HG03558 (cell line): Measurements from ENCODE around the gene CAMTA2.
"Not testable (repeated sequence)": the region's sequence is repeated elsewhere in the genome, so short reads cannot be mapped to it uniquely, and the experiment has no call there.

Experiments
- ATAC-seq: cut with Tn5 transposase; IDR thresholded peaks from one replicate; pipeline ENCODE4 v1.9.1; 2021; ENCODE audit warnings: moderate number of reproducible peaks; ENCODE audit not compliant: unreplicated experiment; ENCODE audit errors: extremely low read depth

The CAMTA2 gene

DNA sequence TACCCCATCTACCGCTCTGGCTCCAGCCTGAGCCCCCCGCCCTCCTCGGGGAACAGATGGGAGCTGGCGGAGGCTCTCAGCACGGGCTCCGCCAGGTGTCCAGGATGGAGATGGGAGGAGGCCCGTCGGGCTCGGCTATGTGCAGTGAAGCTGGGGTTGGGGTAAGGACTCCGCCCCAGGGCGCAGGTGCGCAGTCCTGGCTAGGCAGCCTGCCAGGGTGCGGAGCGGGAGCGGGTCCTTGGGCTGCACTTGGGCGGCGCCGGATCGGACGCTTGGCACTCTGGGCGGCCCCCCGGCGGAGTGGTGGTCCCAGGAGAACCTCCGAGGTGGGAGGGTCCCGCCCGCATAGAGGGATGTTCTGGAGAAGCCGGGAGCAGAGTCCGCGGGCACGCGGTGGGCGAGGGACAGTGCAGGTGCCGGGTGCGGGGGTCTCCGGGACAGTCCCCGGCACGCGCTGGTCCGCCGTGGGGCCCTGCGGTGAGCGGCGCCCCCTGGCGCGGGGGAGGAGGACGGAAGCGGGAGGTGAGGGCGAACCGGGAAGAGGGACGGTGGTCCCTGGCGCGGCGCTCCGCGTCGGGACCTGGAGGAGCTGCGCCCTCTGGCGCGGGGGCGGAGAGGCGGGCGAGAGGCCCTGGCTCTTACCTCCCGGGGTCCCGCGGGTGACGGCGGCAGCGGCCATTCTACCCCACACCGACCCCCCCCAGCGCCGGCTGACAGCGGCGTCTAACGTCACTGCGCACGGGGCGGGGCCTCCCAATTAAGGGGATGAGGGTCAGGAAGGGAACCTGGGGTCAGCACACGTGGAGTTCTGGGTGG lies at the start of gene CAMTA2:
CAMTA2 (minus strand) TSS at position 725 of the 816 bp plus-strand sequence. CDS start 1,453 bp downstream, outside the sequence.
- no peak for ATAC-seq

DNA sequence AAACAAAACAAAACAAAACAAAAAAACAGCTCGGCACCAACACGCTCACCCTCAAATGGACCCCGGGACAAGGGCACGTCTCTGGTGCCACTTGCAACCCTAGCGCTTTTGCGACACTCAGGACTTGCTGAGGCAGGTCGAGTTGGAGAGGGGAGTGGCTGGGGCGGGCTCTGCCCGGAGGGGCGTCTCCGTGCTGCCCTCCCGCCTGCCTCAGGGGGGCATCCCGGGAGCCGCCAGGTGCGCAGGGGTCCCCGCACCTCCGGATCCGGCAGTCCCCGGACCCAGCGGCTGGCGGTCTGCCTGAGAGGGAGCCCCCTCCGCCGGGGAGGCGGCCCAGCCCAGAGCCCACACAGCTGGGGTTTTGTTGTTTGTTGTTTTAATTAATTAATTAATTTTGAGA lies 47.8 kb upstream of the CAMTA2 start, which contains the start of gene SLC52A1:
SLC52A1 (minus strand) TSS at position 112 of the 400 bp plus-strand sequence. CDS start 820 bp downstream, outside the sequence.
- ATAC-seq: no peak

DNA sequence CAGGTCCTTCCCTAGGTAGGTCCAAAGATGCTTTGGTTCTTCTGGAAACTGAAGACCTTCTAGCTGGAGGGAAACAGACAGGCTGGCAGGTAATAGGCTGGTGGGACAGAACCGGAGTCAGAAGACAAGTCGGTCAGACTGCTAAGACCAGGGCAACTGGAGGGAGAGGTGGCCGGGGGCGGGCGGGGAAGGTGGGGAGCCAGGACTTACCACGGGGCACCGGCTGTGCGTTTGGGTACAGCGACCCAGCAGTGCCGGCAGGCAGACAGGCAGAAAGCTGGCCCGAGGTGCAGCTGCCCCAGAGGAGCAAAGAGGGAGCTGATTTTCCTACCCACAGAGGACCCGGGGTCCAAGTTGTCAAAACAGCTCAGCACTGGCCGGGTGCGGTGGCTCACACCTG lies 47.2 kb upstream of the CAMTA2 start:
- no peak for ATAC-seq

DNA sequence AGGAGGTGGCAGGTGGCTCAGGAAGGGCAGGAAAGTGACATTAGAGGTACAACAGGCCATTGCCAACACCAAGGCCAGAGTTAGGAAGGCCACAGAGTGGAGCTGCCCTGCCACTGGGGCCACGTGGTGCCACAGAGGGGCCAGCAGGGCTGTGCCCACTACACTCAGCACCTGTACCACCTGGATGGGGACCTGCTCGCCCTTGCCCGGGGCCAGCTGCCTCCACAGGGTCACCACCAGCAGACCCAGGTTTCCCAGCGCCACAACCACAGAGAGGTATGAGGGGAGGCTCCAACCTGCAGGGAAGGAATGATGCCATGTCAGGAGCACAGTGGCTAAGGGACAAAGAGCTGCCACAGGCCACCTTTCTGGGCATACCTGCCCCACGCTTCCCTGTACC lies 46.6 kb upstream of the CAMTA2 start:
- no peak for ATAC-seq

- ATAC-seq: no peak
Measured at GRCh38 chr17:5033352-5034015, 46.0 kb upstream of the CAMTA2 start.

- no peak for ATAC-seq
Measured at GRCh38 chr17:5032865-5033264, 45.4 kb upstream of the CAMTA2 start.

DNA sequence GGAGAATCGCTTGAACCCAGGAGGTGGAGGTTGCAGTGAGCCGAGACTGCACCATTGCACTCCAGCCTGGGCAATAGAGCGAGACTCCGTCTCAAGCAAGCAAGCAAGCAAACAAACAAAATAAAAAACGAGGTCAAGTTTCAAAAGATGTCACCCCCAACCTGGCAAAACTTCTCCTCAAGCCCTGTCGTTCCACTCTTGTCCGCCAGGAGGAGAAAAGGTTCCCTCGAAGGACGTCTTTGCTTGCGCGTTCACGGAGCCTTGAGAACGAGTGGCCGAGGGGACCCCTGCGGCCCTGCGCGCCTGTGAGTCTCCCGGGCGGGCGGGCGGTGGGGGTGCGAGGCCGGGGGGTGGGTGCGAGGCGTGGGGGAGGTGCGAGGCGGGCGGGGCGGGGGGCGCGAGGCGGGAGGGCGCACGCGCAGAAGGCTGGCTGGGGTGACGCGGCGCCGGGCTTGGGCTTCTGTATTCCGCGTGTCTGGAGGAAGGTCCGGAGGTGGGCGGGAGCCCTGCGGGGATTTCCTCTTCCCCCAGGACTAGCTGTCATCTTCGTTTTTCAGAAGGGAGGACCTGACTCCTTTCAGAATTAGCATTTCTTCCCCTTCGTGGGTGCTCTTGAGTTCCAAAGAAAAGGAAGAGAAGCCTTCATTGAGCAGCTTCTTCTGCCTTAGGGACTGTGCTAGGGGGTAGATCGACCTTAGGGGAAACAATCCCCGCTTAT lies 44.0 kb upstream of the CAMTA2 start:
- ATAC-seq: no peak

GRCh38 chr17:5030168-5030567 lies 42.7 kb upstream of the CAMTA2 start:
- not testable (repeated sequence) for ATAC-seq

- no peak for ATAC-seq
Measured at GRCh38 chr17:5027916-5028315, 40.4 kb upstream of the CAMTA2 start.

GRCh38 chr17:5027299-5027698 lies 39.8 kb upstream of the CAMTA2 start:
- ATAC-seq: no peak

DNA sequence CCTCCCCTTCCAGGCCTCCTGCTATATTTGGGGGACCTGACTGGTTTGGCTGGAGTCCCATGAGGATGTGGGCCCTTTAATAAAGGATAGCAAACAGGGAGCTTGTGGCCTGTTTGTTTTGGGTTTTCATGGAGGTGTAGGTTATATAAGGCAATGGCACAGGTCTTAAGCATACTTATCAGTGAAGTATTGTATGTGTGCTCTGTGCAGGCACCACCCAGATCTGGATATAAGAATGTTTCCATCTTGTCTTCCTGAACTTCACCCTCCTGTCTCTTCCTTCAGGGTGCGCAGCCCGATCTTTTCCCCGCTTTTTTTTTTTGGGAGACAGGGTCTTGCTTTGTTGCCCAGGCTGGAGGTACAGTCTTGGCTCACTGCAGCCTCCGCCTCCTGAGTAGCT lies 37.1 kb upstream of the CAMTA2 start:
- ATAC-seq: no peak

GRCh38 chr17:5023588-5024147 lies 36.2 kb upstream of the CAMTA2 start:
- ATAC-seq: no peak

DNA sequence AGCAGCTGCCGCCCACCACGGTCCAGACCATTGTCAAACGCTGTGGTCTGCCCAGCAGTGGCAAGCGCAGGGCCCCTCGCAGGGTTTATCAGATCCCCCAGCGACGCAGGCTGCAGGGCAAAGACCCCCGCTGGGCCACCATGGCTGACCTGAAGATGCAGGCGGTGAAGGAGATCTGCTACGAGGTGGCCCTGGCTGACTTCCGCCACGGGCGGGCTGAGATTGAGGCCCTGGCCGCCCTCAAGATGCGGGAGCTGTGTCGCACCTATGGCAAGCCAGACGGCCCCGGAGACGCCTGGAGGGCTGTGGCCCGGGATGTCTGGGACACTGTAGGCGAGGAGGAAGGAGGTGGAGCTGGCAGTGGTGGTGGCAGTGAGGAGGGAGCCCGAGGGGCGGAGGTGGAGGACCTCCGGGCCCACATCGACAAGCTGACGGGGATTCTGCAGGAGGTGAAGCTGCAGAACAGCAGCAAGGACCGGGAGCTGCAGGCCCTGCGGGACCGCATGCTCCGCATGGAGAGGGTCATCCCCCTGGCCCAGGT lies 34.8 kb upstream of the CAMTA2 start:
- no peak for ATAC-seq

GRCh38 chr17:5020502-5021023 lies 33.1 kb upstream of the CAMTA2 start:
- ATAC-seq: no peak

- ATAC-seq: no peak
Measured at GRCh38 chr17:5019475-5019956, 32.0 kb upstream of the CAMTA2 start.

DNA sequence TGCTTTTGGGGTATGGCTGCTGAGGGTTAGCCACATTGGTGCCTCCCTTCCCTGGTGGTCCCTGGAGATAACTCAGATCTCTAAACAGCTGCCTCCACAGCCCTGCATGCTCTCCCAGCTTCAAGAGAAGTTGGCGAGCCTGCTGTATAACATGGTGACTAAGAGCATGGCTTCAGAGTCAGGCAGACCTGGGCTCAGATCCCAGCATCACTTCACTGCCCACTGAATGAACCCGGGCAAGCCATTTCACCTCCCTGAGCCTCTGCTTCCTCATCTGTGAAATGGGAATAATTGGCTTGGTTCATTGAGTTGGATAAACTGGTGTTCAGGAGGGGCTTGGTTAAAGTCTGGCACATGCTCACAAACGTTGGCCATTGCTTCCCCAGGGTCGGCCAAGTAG lies 26.9 kb upstream of the CAMTA2 start:
- ATAC-seq: no peak

DNA sequence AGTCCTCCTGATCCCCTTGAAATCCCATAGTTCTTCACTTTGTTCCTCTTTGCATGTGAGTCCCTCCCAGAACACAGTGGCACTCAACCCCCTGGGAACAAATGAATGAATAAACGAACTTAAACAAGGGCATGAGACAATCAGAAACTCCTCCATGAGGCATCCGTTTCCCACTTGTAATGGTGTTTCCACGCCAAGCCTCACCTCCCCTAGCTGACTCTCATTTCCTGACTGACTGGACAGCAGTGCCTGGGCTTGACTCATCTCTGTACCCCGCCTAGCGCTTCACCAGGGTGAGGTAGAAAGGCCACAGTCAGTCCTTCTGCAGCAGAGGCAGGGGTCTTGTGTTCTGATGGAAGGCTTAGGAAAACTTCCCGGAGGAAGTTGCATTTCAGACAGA lies 24.5 kb upstream of the CAMTA2 start:
- no peak for ATAC-seq

DNA sequence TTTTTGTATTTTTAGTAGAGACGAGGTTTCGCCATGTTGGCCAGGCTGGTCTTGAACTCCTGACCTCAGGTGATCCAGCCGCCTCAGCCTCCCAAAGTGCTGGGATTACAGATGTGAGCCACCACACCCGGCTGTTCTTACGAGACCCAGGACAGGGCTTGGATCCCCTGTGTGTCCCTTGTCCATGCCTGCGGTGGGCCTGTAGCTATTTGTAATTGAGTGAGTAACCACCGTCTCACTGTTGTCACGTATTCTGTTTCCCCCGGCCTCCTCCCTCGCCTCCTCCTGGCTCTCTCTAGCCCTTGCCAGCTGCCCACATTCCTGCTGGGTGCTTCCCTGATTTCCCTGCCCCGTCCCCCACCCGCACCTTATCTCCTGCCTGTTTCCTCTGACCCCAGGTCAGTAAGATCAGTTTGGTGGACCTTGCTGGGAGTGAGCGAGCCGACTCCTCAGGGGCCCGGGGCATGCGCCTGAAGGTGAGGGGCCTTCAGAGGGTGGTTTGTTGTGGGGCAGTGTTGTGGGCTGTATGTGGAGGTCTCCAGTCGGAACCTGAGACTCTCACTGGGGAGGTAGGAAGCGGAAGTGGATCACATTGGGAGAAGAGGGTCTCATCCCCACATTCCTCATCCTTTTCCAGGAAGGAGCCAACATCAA lies 15.9 kb upstream of the CAMTA2 start:
- no peak for ATAC-seq

DNA sequence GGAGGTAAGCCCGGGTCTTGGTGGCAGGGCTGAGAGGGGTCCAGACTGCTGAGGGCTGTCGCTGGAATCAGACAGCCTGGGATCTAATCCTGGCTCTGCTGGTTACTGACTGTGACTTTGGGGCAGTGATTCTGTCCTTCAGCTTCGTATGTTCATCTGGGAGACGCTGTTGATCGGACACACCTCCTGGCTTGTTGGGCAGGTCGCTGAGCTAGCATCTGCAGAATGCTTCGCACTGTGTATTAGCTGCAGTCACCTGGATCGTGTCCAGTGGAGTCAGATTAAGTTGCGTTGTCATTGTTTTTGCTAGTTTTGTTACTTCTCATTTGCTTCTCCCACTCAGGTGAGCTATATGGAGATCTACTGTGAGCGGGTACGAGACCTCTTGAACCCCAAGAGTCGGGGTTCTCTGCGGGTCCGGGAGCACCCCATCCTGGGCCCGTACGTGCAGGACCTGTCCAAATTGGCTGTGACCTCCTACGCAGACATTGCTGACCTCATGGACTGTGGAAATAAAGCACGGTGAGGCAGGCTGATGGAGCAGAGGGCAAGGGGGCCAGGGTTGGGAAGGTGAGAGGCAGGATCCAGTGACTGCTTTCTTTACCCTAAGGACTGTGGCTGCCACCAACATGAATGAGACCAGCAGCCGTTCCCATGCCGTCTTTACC lies 14.8 kb upstream of the CAMTA2 start:
- no peak for ATAC-seq
